Sigmoid colon (tissue), 7 donors: ENCODE results near the gene BRMS1. TPM values are rescaled to one million over a fixed set of nuclear protein-coding genes. Genes with fewer than 3 reads are reported as not detected.
A peak's percentile ranks its signal among the peaks of the same experiment; 100 is the strongest.

ENCODE experiments used
- DNase-seq: peaks from one replicate; pipeline ENCODE4 v3.0.0-alpha.2; 2019
- H3K27ac ChIP-seq, 4 donors: fragments of 200-600 bp; sonication (generic); one replicate each; pipeline ENCODE4 v1.5.1; 2016 to 2019; ENCODE audit warnings: mild to moderate bottlenecking in 1 of 4
- H3K27me3 ChIP-seq, 3 donors: fragments of 200-600 bp; sonication (generic); one replicate each; pipeline ENCODE4 v1.5.1; 2019; ENCODE audit warnings: mild to moderate bottlenecking in 1 of 3
- H3K36me3 ChIP-seq, 4 donors: fragments of 200-600 bp; sonication (generic); one replicate each; pipeline ENCODE4 v1.5.1; 2016 to 2019
- H3K4me1 ChIP-seq, 4 donors: fragments of 200-600 bp; sonication (generic); one replicate each; pipeline ENCODE4 v1.5.1; 2017 to 2019
- H3K4me3 ChIP-seq, 4 donors: fragments of 200-600 bp; sonication (generic); one replicate each; pipeline ENCODE4 v1.5.1; 2017 to 2019; ENCODE audit warnings: mild to moderate bottlenecking in 2 of 4, moderate library complexity in 1 of 4
- H3K9me3 ChIP-seq, 4 donors: fragments of 200-600 bp in 3 of 4; sonication (generic) in 3 of 4; one replicate each; pipeline versions ENCODE4 v1.5.1 to v1.6.1; 2013 to 2019
- EP300 ChIP-seq, 4 donors: sonication (generic); formaldehyde crosslinking; IDR thresholded peaks; one replicate each; pipeline ENCODE4 v1.6.1; 2017; ENCODE audit warnings: antibody characterized with exemption in 4 of 4
- POLR2A ChIP-seq, 2 donors: fragments of 450-650 bp; IDR thresholded peaks; one replicate each; pipeline ENCODE4 v1.6.1; 2016; ENCODE audit warnings: antibody characterized with exemption in 2 of 2, mild to moderate bottlenecking in 2 of 2, moderate library complexity in 2 of 2
- POLR2AphosphoS5 ChIP-seq, 4 donors: sonication (generic); formaldehyde crosslinking; IDR thresholded peaks; one replicate each; pipeline ENCODE4 v1.6.1; 2017; ENCODE audit warnings: antibody characterized with exemption in 4 of 4
- WGBS, 2 donors: extraction: QIAGEN DNeasy Blood & Tissue Kit; methylation state at CpG; one replicate each; pipeline ENCODE4 v1.1.7; 2013; 5-methylcytosine and 5-hydroxymethylcytosine counted together
- intact Hi-C: fragments of 100-400 bp; cut with DNase I; formaldehyde crosslinking; loops from one replicate; pipeline ENCODE4 v1.15.1; 2023
- polyA plus RNA-seq, 3 donors: library from polyadenylated mRNA; stranded (reverse); fragments of 200-250 nt; gene quantifications; one replicate each; pipeline ENCODE4 v1.2.3, GENCODE V29; 2013
- total RNA-seq, 4 donors: library from RNA; depleted of rRNA; stranded (reverse); fragments of >200 nt; gene quantifications; one replicate each; pipeline ENCODE4 v1.1.0, GENCODE V29; 2016
- TF ChIP-seq, protein P1 (sequence below), 4 experiments: fragments of 450-650 bp in 3 of 4; fragments of 200-600 bp in 1 of 4; IDR thresholded peaks; one replicate each; pipeline ENCODE4 v1.5.1; 2016 to 2019; ENCODE audit warnings: antibody characterized with exemption in 4 of 4, mild to moderate bottlenecking in 3 of 4, moderate library complexity in 2 of 4
- donor health status: healthy with polysubstance abuse.
- donor health status: Bipolar disorder and iron deficiency.
- donor health status: healthy.

BRMS1 gene
- total and polyA plus RNA-seq, 7 donors, result 20.2 to 81.8 (median 36.2) TPM

DNA sequence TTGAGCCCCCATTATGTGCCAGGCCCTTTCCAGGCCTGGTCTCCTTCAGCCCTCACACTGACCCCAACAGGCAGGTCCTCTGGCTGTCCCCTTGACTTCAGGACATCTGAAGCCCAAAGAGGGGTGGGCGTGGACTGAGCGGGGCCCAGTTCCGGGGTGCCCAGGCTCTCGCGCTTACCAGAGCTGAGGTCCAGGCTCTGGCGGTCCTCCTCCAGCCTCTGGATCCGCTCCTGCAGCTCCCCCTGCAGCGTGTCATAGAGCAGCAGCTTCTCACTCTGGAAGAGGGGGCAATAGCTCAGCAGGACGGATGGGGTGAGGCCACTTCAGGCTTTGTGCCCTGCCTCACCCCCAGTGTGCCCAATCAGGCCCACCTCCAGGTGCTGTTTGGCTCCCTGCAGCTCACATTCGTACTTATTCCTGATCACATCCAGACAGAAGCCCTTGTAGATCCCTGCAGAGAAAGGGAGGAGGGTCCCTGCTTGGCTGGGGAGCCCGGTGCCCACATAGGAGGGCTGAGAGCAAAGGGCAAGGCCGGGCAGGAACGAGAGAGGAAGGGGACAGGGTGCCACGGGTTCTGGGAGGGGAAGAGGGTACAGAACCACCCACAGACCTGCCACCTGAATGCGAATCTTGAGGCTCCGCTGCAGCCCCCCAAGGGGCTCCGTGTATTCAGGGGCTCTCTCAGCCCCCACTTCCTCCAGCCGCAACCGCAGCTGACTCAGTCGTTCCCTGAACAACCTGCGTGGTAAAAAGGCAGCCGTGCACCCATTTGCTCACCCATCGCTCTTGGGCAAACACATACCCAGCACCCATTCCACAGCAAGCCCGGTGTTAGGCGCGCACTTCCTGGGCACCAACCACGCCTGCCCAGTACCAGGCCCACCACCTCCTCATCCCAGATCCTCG, 4.1 kb downstream of the BRMS1 start:
- Histone ChIP-seq H3K4me3 (no peak overlapping the region), H3K36me3 (peaks cover 10 to 58% (median 33%) of the 10 kb centered on the region in 4 donors), H3K9me3 (no peaks in the 10 kb centered on the region), H3K27me3 (no peaks in the 10 kb centered on the region), H3K4me1 (peaks cover 0 to 37% (median 37%) of the 10 kb centered on the region in 4 donors), H3K27ac (no peak overlapping the region)
- peak; percentile 58 for DNase-seq
- intact Hi-C loops, result no loop called here
- TF ChIP-seq EP300 (IDR thresholded peaks at IDR 0.05) (no peak), POLR2A (IDR thresholded peaks at IDR 0.05) (no peak), POLR2AphosphoS5 (IDR thresholded peaks at IDR 0.05) (no peak)
- TF ChIP-seq, protein P1, sequence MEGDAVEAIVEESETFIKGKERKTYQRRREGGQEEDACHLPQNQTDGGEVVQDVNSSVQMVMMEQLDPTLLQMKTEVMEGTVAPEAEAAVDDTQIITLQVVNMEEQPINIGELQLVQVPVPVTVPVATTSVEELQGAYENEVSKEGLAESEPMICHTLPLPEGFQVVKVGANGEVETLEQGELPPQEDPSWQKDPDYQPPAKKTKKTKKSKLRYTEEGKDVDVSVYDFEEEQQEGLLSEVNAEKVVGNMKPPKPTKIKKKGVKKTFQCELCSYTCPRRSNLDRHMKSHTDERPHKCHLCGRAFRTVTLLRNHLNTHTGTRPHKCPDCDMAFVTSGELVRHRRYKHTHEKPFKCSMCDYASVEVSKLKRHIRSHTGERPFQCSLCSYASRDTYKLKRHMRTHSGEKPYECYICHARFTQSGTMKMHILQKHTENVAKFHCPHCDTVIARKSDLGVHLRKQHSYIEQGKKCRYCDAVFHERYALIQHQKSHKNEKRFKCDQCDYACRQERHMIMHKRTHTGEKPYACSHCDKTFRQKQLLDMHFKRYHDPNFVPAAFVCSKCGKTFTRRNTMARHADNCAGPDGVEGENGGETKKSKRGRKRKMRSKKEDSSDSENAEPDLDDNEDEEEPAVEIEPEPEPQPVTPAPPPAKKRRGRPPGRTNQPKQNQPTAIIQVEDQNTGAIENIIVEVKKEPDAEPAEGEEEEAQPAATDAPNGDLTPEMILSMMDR (IDR thresholded peaks at IDR 0.05), result no peak
- WGBS, 2 donors, result 93 to 95% methylated on average over 28 of the region's 28 CpGs

DNA sequence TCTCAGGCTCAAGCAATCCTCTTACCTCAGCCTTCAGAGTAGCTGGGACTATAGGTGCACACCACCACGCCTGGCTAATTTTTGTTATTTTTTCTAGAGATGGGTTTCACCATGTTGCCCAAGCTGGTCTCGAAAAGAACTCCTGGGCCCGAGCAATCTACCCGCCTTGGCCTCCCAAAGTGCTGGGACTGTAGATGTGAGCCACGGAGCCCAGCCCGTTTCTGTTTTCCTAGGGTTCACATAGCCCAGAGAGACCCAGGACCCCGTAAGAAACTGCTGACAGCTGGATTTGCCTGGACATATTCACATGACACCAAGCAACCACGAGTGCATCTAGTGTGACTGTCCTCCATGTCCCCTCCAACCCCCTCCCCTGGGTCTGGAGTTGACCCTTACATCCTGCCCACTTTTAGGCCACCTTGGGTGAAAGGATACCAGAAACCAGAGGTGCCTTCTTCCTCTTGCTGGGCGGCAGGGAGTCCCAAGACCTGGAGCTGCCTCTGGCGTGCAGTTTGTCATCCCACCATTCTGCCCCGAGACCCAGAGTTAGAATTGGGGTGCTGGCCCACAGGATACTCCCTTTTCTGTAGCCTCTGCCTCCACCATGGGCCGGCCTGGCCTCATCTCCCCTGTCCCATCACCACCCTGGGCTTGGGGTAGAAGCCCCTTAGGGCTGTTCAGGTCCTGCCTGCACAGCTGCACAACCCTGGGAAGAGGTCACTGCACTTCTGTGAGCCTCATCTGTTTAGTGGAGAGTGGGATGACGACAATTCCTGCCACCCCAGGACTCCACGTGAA, 5.0 kb downstream of the BRMS1 start:
- TF ChIP-seq EP300 (IDR thresholded peaks at IDR 0.05), result no peak
- TF ChIP-seq POLR2AphosphoS5 (IDR thresholded peaks at IDR 0.05), result no peak
- no peak for TF ChIP-seq POLR2A (IDR thresholded peaks at IDR 0.05)
- H3K36me3 ChIP-seq, result peaks cover 10 to 58% (median 33%) of the 10 kb centered on the region in 4 donors
- no peak overlapping the region for H3K27ac ChIP-seq
- H3K27me3 ChIP-seq, result no peaks in the 10 kb centered on the region
- H3K4me1 ChIP-seq, result peaks cover 0 to 39% (median 38%) of the 10 kb centered on the region in 4 donors
- no peak overlapping the region for H3K4me3 ChIP-seq
- intact Hi-C loops, result no loop called here
- H3K9me3 ChIP-seq, result no peaks in the 10 kb centered on the region
- peak; percentile 55 for DNase-seq
- WGBS, 2 donors, result 81 to 86% methylated on average over 14 of the region's 14 CpGs

DNA sequence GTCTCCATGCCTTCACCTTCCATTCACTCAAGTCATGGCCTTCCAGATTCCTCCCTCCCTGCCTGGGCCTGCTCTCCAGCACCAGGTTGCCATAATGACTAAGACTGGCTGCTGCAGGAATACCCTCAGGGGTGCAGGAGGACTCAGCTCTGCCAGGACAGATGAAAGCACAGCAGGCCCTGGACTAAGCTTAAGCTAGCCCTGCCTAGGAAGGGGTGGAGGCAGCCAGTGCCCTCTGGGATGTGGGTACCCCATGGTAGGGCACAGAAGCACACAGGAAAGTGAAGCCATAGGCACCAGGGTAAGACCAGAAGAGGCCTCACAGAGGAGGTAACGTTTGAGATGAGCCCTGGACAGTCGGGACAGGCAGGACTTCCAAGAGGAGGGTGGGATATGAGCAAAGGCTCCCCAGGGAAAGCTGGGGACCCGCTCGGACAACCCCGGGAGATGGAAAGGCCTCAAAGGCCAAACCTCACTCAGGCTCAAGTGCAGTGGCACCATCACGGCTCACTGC, 5.7 kb downstream of the BRMS1 start:
- WGBS, 2 donors, result 92% methylated on average over 6 of the region's 6 CpGs
- H3K27me3 ChIP-seq, result no peaks in the 10 kb centered on the region
- intact Hi-C loops, result no loop called here
- H3K4me1 ChIP-seq, result peaks cover 0 to 40% (median 38%) of the 10 kb centered on the region in 4 donors
- no peak overlapping the region for H3K27ac ChIP-seq
- no peaks in the 10 kb centered on the region for H3K9me3 ChIP-seq
- peaks cover 10 to 58% (median 33%) of the 10 kb centered on the region in 4 donors for H3K36me3 ChIP-seq
- H3K4me3 ChIP-seq, result no peak overlapping the region
- TF ChIP-seq POLR2AphosphoS5 (IDR thresholded peaks at IDR 0.05) (no peak), POLR2A (IDR thresholded peaks at IDR 0.05) (no peak), EP300 (IDR thresholded peaks at IDR 0.05) (no peak)
- TF ChIP-seq, protein P1 (IDR thresholded peaks at IDR 0.05), result no peak
- peak; percentile 36 for DNase-seq

DNA sequence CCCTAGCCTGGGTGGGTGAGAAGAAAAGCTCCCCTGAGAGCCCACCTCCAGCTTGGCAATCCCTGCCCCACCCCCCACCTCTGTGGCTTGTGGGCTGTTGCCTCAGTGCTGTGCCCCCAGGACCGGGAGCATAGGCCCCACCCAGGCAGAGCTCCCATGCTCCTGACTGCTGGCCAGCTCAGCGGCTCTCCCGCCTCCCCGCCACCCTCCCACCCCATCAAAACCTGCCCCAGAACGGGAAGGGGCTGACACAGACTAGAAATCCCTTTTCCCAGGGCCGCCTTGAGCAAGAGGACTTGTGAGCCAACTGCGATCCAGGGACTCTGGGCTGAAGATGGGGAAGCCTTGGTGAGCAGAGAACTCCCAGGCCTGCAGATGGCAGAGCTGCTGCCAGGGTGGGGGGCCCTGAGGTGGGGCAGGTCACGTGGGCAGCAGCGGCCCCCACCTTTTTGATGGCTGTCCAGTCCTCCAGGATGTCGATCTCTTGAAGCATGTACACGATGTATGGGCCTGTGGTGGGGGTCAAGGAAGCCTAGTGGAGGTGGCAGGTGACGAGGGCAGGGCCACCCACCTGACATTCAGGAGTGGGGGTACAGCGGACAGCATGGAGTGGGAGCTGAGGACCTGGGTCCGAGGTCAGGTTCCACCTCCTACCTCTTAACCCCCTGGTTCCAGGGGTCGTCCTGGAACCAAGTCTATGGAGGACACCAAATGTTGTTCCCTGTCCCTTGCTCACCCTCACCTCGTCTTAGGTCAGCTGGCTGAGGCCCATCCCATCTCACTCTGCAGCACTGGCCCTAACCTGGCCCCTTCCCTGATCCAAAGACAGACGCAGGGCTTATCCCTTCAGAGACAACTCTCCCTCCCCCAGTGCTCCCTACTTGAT, 6.4 kb downstream of the BRMS1 start:
- 84 to 87% methylated on average over 17 of the region's 17 CpGs for WGBS, 2 donors

More for the DNA sequence above, 6.4 kb downstream of the BRMS1 start:
- intact Hi-C loops, result no loop called here
- Histone ChIP-seq H3K4me1 (peaks cover 0 to 33% (median 31%) of the 10 kb centered on the region in 4 donors), H3K9me3 (no peaks in the 10 kb centered on the region), H3K27me3 (no peaks in the 10 kb centered on the region), H3K36me3 (peaks cover 10 to 63% (median 33%) of the 10 kb centered on the region in 4 donors), H3K4me3 (no peak overlapping the region), H3K27ac (no peak overlapping the region)
- peak; percentile 57 for DNase-seq
- TF ChIP-seq POLR2AphosphoS5 (IDR thresholded peaks at IDR 0.05), result no peak
- TF ChIP-seq, protein P1 (IDR thresholded peaks at IDR 0.05), result no peak
- TF ChIP-seq POLR2A (IDR thresholded peaks at IDR 0.05), result no peak
- TF ChIP-seq EP300 (IDR thresholded peaks at IDR 0.05), result no peak
